ENCODE data around the gene DDX42. TPM values are rescaled to one million over a fixed set of nuclear protein-coding genes. Genes with fewer than 3 reads are reported as not detected.

The DDX42 gene
- total and polyA plus RNA-seq, 9 of the 15 experiments (the other 6 are each of a cell fraction or from before 2014, with no cell fraction given) = 16.5 to 149 (median 87.6) TPM

- DNase-seq (ENCODE audit: extremely low read depth in 1 of 4, low spot score in 3 of 4) = peak in 2 of 4 experiments; percentile 37 to 39
- Histone ChIP-seq H3K79me2 (ENCODE audit: control insufficient read depth, insufficient read depth, low read length) (no peaks in the 10 kb centered on the region), H3K4me2 (ENCODE audit: insufficient read depth, low read length) (no peak overlapping the region), H3K4me3 (no peak overlapping the region), H3K4me1 (replicated peaks in 1 of 2; ENCODE audit: control insufficient read depth in 2 of 2, insufficient read depth in 2 of 2, low read length in 2 of 2) (no peaks in the 10 kb centered on the region; a peak in 2 of 5 replicates), H3K9me3 (replicated peaks; ENCODE audit: control insufficient read depth, insufficient read depth, low read depth, low read length) (no peaks in the 10 kb centered on the region), H3K27me3 (ENCODE audit: control insufficient read depth in 2 of 2, insufficient read depth in 2 of 2, low read length in 2 of 2) (no peaks in the 10 kb centered on the region), H3K9me1 (ENCODE audit: control insufficient read depth, insufficient read depth, low read length) (no peaks in the 10 kb centered on the region), H3K27ac (ENCODE audit: extremely low read depth, low read depth, low read length) (no peak overlapping the region), H3K36me3 (ENCODE audit: control insufficient read depth, insufficient read depth, low read length) (peaks cover 99% of the 10 kb centered on the region), H2AFZ (ENCODE audit: low read depth, low read length) (no peak overlapping the region), H4K20me1 (replicated peaks; ENCODE audit: control insufficient read depth, insufficient read depth, low read length) (peaks cover 6% of the 10 kb centered on the region; the same call in 1 of the 2 replicates), H3K9ac (ENCODE audit: insufficient read depth in 1 of 2, low read depth in 2 of 2, low read length in 2 of 2) (peak overlapping the region in 1 of 2 experiments; percentile 13; a peak in 1 of 4 replicates)
- TSS peak; percentile 72 for BruUV-seq (replicated peaks)
- in situ Hi-C loops (cut with MboI) (no loop called here), intact Hi-C loops (cut with micrococcal nuclease) (no loop called here)
- ATAC-seq = peak; percentile 18; the same call in 1 of the 3 replicates
- POLR2A ChIA-PET = interaction anchor here (0.6 to 3.9 kb wide), 6 partner anchors 7 to 49 kb away, joined by 3 to 15 read pairs (median 5); partner anchors contain the start of genes FTSJ3 and PSMC5
- CTCF ChIA-PET (ENCODE audit: low intra/inter-chr PET ratio) = no interaction called here
- no peak for FAIRE-seq
- 82% methylated on average over 21 of the region's 21 CpGs for WGBS (ENCODE audit: insufficient coverage, low coverage, missing lambda C conversion rate)
- TF ChIP-seq PML (IDR thresholded peaks at IDR 0.05; ENCODE audit: low read length) (no peak), PATZ1 (CRISPR knock-in tag; IDR thresholded peaks at IDR 0.05; ENCODE audit: borderline replicate concordance) (no peak), POLR2G (IDR thresholded peaks at IDR 0.05; ENCODE audit: low read depth, low read length) (0 out of 2 replicates have a peak, but pooled peaks have one; percentile 29), ZNF3 (CRISPR knock-in tag; IDR thresholded peaks at IDR 0.05) (no peak), SUPT5H (IDR thresholded peaks at IDR 0.05) (peak; percentile 58), POLR2A (conservative IDR thresholded peaks at IDR 0.05) (peak; percentile 68), SLC30A9 (CRISPR knock-in tag; IDR thresholded peaks at IDR 0.05) (no peak), ELF4 (CRISPR knock-in tag; IDR thresholded peaks at IDR 0.05) (0 out of 2 replicates have a peak, but pooled peaks have one; percentile 26), CTCFL (IDR thresholded peaks at IDR 0.05; ENCODE audit: borderline replicate concordance, insufficient read depth, low read depth, low read length, poor library complexity, severe bottlenecking) (no peak), ZFPM2 (CRISPR knock-in tag; IDR thresholded peaks at IDR 0.05) (no peak), CREM (IDR thresholded peaks at IDR 0.05; ENCODE audit: low read depth) (no peak), ZNF347 (CRISPR knock-in tag; IDR thresholded peaks at IDR 0.05; ENCODE audit: low read depth) (no peak), POLR2B (IDR thresholded peaks at IDR 0.05; ENCODE audit: low read depth, partially characterized antibody) (peak; percentile 51), ZBTB2 (IDR thresholded peaks at IDR 0.05) (no peak), MYNN (IDR thresholded peaks at IDR 0.05) (0 out of 2 replicates have a peak, but pooled peaks have one; percentile 44), MYNN (CRISPR knock-in tag; IDR thresholded peaks at IDR 0.05) (no peak), TCF15 (CRISPR knock-in tag; IDR thresholded peaks at IDR 0.05) (no peak)
Observed at GRCh38 chr17:63819585-63820537, 45.9 kb downstream of the DDX42 start.
